ENCODE results near the gene PIK3IP1.

The PIK3IP1 gene

DNA sequence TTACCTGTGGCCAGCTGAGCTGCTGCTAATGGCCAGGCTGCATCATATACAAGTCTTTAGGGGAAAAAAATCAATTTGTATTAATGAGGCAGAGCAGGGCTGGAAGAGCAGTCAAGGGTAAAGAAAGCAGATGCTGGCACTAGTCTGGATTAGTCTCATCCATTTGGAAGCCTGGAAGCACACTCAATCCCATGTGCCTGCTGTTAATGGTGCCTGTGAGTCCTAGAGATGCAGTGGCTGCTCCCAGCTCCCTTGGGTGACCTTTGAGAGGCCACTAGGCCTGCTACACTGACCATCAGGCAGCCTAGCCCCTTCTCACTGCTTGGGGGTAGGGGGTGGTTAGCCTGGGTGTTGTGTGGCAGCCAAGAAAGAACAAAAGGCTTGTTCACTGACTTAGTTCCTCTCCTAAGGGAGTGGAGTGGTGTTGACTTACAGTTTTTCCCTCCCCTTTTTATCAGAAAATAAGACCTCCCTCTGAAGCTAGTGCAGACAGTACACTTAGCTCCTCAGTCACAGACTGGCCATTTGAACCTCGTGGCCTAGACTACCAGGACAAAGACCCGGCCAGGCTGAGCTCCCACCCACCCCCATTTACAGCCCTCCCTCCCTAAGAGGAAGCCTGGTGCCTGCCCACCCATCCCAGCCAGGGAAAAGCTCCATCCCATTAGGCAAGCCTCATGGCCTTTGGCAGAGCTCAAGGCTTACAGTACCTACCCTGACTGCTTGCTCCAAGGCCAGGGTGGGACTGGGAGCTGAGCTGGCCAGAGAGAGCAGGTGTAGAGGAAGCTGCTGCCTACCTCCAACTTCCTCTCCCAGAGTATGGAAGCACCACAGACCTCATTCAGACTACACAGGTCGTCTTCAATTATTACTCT lies 7.8 kb downstream of the PIK3IP1 start:
- TF ChIP-seq POLR2AphosphoS5 (IDR thresholded peaks at IDR 0.05; ENCODE audit: low read depth, low read length) (no peak), SIN3A (IDR thresholded peaks at IDR 0.05; ENCODE audit: borderline replicate concordance, insufficient read depth, low read length) (no peak), TAF1 (IDR thresholded peaks at IDR 0.05; ENCODE audit: borderline replicate concordance, insufficient read depth, low read length) (no peak), FOXP2 (optimal IDR thresholded peaks at IDR 0.05; ENCODE audit: borderline replicate concordance, extremely low read depth, extremely low read length, insufficient read depth) (no peak)
- TF ChIP-seq, protein P1, sequence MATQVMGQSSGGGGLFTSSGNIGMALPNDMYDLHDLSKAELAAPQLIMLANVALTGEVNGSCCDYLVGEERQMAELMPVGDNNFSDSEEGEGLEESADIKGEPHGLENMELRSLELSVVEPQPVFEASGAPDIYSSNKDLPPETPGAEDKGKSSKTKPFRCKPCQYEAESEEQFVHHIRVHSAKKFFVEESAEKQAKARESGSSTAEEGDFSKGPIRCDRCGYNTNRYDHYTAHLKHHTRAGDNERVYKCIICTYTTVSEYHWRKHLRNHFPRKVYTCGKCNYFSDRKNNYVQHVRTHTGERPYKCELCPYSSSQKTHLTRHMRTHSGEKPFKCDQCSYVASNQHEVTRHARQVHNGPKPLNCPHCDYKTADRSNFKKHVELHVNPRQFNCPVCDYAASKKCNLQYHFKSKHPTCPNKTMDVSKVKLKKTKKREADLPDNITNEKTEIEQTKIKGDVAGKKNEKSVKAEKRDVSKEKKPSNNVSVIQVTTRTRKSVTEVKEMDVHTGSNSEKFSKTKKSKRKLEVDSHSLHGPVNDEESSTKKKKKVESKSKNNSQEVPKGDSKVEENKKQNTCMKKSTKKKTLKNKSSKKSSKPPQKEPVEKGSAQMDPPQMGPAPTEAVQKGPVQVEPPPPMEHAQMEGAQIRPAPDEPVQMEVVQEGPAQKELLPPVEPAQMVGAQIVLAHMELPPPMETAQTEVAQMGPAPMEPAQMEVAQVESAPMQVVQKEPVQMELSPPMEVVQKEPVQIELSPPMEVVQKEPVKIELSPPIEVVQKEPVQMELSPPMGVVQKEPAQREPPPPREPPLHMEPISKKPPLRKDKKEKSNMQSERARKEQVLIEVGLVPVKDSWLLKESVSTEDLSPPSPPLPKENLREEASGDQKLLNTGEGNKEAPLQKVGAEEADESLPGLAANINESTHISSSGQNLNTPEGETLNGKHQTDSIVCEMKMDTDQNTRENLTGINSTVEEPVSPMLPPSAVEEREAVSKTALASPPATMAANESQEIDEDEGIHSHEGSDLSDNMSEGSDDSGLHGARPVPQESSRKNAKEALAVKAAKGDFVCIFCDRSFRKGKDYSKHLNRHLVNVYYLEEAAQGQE (IDR thresholded peaks at IDR 0.05; ENCODE audit: insufficient read depth in 1 of 2, low read depth in 2 of 2, low read length in 2 of 2): no peak

DNA sequence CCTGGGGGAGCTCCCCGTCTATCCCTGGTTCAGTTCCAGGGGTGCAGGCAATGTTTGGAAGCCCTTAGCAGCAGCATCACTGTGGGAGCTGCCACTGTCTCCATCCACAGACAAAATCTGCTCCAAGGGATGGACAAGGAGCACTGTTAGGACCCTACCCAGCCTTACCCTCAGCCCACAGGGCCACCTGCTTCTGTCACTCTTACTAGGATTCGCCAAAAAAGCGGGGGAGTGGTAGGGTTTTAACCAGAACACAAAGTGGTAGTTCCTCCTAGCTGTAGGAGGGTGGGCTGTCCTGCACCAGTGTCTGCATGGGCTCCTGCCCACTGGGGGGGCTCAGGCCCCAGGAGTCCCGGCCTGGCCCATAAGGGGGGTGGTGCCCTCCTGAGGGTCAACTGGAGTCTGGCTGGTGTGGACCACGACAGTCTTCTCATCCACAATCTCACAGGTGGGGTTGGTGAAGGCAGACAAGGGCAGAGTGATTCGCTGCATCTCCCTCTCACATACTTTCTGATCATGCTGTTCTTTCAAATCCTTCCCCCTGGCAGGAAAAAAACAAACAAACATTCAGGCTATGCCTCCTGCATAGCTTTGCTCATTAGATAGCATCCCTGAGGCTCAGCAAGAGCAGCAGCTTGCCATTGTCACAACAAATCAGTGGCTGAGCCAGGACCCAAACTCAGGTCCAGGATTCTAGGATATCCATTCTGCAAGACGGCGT lies 9.4 kb downstream of the PIK3IP1 start:
- TF ChIP-seq TAF1 (IDR thresholded peaks at IDR 0.05; ENCODE audit: borderline replicate concordance, insufficient read depth, low read length): no peak
- TF ChIP-seq POLR2AphosphoS5 (IDR thresholded peaks at IDR 0.05; ENCODE audit: low read depth, low read length): no peak
- TF ChIP-seq FOXP2 (optimal IDR thresholded peaks at IDR 0.05; ENCODE audit: borderline replicate concordance, extremely low read depth, extremely low read length, insufficient read depth): no peak
- TF ChIP-seq SIN3A (IDR thresholded peaks at IDR 0.05; ENCODE audit: borderline replicate concordance, insufficient read depth, low read length): no peak
- TF ChIP-seq, protein P1 (IDR thresholded peaks at IDR 0.05; ENCODE audit: insufficient read depth in 1 of 2, low read depth in 2 of 2, low read length in 2 of 2): no peak

GRCh38 chr22:31281733-31282132 lies 10.6 kb downstream of the PIK3IP1 start:
- TF ChIP-seq FOXP2 (optimal IDR thresholded peaks at IDR 0.05; ENCODE audit: borderline replicate concordance, extremely low read depth, extremely low read length, insufficient read depth) (no peak), POLR2AphosphoS5 (IDR thresholded peaks at IDR 0.05; ENCODE audit: low read depth, low read length) (no peak), SIN3A (IDR thresholded peaks at IDR 0.05; ENCODE audit: borderline replicate concordance, insufficient read depth, low read length) (no peak), TAF1 (IDR thresholded peaks at IDR 0.05; ENCODE audit: borderline replicate concordance, insufficient read depth, low read length) (no peak)
- TF ChIP-seq, protein P1 (IDR thresholded peaks at IDR 0.05; ENCODE audit: insufficient read depth in 1 of 2, low read depth in 2 of 2, low read length in 2 of 2): no peak

- TF ChIP-seq POLR2AphosphoS5 (IDR thresholded peaks at IDR 0.05; ENCODE audit: low read depth, low read length) (no peak), TAF1 (IDR thresholded peaks at IDR 0.05; ENCODE audit: borderline replicate concordance, insufficient read depth, low read length) (no peak), SIN3A (IDR thresholded peaks at IDR 0.05; ENCODE audit: borderline replicate concordance, insufficient read depth, low read length) (no peak), FOXP2 (optimal IDR thresholded peaks at IDR 0.05; ENCODE audit: borderline replicate concordance, extremely low read depth, extremely low read length, insufficient read depth) (no peak)
- TF ChIP-seq, protein P1 (IDR thresholded peaks at IDR 0.05; ENCODE audit: insufficient read depth in 1 of 2, low read depth in 2 of 2, low read length in 2 of 2): no peak
Measured at GRCh38 chr22:31279821-31280505, 12.3 kb downstream of the PIK3IP1 start.
